ENCODE measurements around the gene NXNL1. TPM values are rescaled to one million over a fixed set of nuclear protein-coding genes. Genes with fewer than 3 reads are reported as not detected.
A peak's percentile ranks its signal among the peaks of the same experiment; 100 is the strongest.

Gene NXNL1
- total RNA-seq, 1 donor from 2014 or later: not detected

DNA sequence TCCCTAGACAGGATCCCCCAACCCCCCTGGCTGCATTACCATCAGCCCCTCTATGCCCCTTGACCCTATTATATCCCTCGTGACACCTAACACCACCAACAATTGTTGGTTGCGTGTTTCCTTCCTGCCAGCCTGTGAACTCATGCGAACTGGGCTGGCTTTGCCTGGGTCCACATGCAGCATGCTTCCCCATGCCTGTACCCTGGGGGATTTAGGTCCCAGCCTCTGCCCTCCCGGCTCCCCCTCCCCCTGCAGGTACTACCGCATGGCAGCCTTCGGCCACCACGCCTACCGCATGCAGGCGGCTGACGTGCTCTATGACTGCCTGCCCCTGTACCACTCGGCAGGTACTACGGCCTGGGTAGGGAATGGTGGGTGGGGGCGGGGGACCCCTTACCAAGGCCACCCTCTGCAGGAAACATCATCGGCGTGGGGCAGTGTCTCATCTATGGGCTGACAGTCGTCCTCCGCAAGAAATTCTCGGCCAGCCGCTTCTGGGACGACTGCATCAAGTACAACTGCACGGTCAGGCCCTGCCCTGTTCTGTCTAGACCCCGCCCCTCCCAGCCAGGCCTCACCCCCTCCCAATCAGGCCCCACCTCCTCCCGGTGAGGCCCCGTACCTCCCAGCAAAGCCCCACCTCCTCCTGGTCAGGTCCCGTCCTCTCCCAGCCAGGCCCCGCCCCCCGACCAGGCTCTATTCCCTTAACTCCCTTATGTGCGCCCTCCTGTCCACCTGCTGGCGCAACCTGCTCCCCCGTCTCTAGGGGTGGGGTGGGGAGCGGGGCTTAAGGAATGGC is 28.1 kb upstream of the NXNL1 start:
- Histone ChIP-seq H3K9me3 (no peaks in the 10 kb centered on the region), H3K27me3 (ENCODE audit: low read depth) (no peaks in the 10 kb centered on the region), H3K4me1 (peaks cover 22% of the 10 kb centered on the region), H3K36me3 (no peaks in the 10 kb centered on the region), H3K4me3 (peak overlapping the region; percentile 29), H3K27ac (peak overlapping the region; percentile 59)
- peak; percentile 98 to 99 for ATAC-seq
- intact Hi-C loops (cut with DNase I): no loop called here
- DNase-seq: peak; percentile 94
- peak; percentile 38 for TF ChIP-seq CTCF (IDR thresholded peaks at IDR 0.05)

- H3K27ac ChIP-seq: peak overlapping the region; percentile 59
- TF ChIP-seq CTCF (IDR thresholded peaks at IDR 0.05): no peak
- H3K36me3 ChIP-seq: no peaks in the 10 kb centered on the region
- H3K4me1 ChIP-seq: peaks cover 22% of the 10 kb centered on the region
- ATAC-seq: no peak
- H3K27me3 ChIP-seq (ENCODE audit: low read depth): no peaks in the 10 kb centered on the region
- H3K4me3 ChIP-seq: no peak overlapping the region
- H3K9me3 ChIP-seq: no peaks in the 10 kb centered on the region
- intact Hi-C loops (cut with DNase I): no loop called here
- no peak for DNase-seq
Observed at GRCh38 chr19:17487284-17488121, 26.8 kb upstream of the NXNL1 start.

DNA sequence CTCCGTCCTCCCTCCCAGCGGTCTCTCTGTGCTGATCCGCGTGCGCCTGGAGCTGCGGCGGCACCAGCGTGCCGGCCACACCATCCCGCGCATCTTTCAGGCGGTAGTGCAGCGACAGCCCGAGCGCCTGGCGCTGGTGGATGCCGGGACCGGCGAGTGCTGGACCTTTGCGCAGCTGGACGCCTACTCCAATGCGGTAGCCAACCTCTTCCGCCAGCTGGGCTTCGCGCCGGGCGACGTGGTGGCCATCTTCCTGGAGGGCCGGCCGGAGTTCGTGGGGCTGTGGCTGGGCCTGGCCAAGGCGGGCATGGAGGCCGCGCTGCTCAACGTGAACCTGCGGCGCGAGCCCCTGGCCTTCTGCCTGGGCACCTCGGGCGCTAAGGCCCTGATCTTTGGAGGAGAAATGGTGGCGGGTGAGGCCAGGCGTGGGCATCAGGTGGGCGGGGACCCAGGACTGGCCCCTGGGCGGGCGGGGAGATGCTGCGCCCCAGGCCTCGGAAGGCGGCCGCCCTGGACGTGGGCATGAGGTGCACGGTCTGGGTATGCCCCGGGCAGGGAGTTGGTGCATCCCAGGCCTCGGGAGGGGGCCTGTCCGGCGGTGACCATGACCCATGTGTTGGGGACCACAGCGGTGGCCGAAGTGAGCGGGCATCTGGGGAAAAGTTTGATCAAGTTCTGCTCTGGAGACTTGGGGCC is 26.0 kb upstream of the NXNL1 start:
- H3K27ac ChIP-seq: no peak overlapping the region
- DNase-seq: no peak
- no peak for ATAC-seq
- H3K9me3 ChIP-seq: no peaks in the 10 kb centered on the region
- intact Hi-C loops (cut with DNase I): no loop called here
- no peak for TF ChIP-seq CTCF (IDR thresholded peaks at IDR 0.05)
- no peaks in the 10 kb centered on the region for H3K36me3 ChIP-seq
- no peak overlapping the region for H3K4me3 ChIP-seq
- H3K4me1 ChIP-seq: peaks cover 27% of the 10 kb centered on the region
- no peaks in the 10 kb centered on the region for H3K27me3 ChIP-seq (ENCODE audit: low read depth)

DNA sequence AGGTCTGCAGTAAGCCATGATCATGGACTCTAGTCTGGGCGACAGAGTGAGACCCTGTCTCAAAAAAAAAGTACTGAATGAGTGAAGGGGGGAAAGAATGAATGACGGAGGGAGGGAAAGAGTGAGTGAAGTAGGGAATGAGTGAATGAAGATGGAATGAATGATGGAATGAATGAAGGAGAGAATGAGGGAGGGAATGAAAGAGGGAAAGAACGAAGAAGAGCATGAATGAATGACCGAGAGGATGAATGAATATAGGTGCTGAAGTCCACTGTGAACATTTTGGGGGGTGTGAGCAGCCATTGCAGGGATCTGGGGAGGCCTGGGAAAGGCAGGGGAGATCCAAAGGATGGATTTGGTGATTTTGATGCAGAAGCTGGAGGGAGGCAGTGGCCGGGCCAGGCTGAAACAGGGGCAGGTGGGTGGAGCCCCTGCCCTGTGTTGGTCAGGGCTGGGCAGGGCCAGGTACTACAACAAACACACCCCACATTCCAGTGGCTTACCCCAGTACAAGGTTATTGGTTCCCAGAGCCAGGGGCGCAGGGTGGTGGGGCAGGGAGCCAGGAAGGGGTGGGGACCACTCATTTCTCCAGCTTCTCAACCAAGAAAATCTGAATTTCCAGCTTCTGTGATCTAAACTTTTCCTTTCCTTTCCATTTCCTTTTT is 23.9 kb upstream of the NXNL1 start:
- DNase-seq: no peak
- H3K27ac ChIP-seq: no peak overlapping the region
- H3K27me3 ChIP-seq (ENCODE audit: low read depth): no peaks in the 10 kb centered on the region
- no peak for TF ChIP-seq CTCF (IDR thresholded peaks at IDR 0.05)
- peaks cover 35% of the 10 kb centered on the region for H3K4me1 ChIP-seq
- ATAC-seq: no peak
- H3K36me3 ChIP-seq: no peaks in the 10 kb centered on the region
- H3K4me3 ChIP-seq: no peak overlapping the region
- intact Hi-C loops (cut with DNase I): no loop called here
- no peaks in the 10 kb centered on the region for H3K9me3 ChIP-seq

GRCh38 chr19:17483605-17484002 is 22.9 kb upstream of the NXNL1 start:
- no peaks in the 10 kb centered on the region for H3K36me3 ChIP-seq
- intact Hi-C loops (cut with DNase I): no loop called here
- H3K9me3 ChIP-seq: no peaks in the 10 kb centered on the region
- H3K27ac ChIP-seq: no peak overlapping the region
- H3K4me3 ChIP-seq: no peak overlapping the region
- no peaks in the 10 kb centered on the region for H3K27me3 ChIP-seq (ENCODE audit: low read depth)
- DNase-seq (no peak), ATAC-seq (no peak)
- peaks cover 26% of the 10 kb centered on the region for H3K4me1 ChIP-seq
- no peak for TF ChIP-seq CTCF (IDR thresholded peaks at IDR 0.05)

Measured in lower lobe of right lung (tissue), 2 donors.